ENCODE results near the gene LILRA1.
"Not testable (repeated sequence)": the region's sequence is repeated elsewhere in the genome, so short reads cannot be mapped to it uniquely, and the experiment has no call there.

- TF ChIP-seq CTCF (conservative IDR thresholded peaks at IDR 0.05; ENCODE audit: low read depth, low read length); EZH2 (IDR thresholded peaks at IDR 0.05; ENCODE audit: low read length, unreplicated experiment): not testable (repeated sequence)
These were observed 15.2 kb upstream of the LILRA1 start for GRCh38 chr19:54578268-54578667.
